Prostate gland (tissue), 2 donors: Measurements from ENCODE around the gene ADAMTS2. TPM values are rescaled to one million over a fixed set of nuclear protein-coding genes. Genes with fewer than 3 reads are reported as not detected.

Experiments
- DNase-seq: peaks from one replicate; pipeline ENCODE4 v3.0.0-alpha.2; 2019; ENCODE audit warnings: low spot score
- H3K27ac ChIP-seq, 2 donors: fragments of 200-600 bp; sonication (generic); 2 replicates each; pipeline ENCODE4 v1.5.1; 2017 to 2019
- H3K27me3 ChIP-seq: fragments of 200-600 bp; sonication (generic); replicated peaks from 2 replicates; pipeline ENCODE4 v1.5.1; 2019; ENCODE audit not compliant: insufficient read depth
- H3K36me3 ChIP-seq, 2 donors: fragments of 200-600 bp; sonication (generic); 1 replicate in 1 of 2; 2 replicates in 1 of 2; pipeline versions ENCODE4 v1.5.1 to v1.8.1; 2017 to 2019
- H3K4me1 ChIP-seq: fragments of 200-600 bp; sonication (generic); replicated peaks from 2 replicates; pipeline ENCODE4 v1.5.1; 2019
- H3K4me3 ChIP-seq, 2 donors: fragments of 200-600 bp; sonication (generic); 2 replicates each; pipeline ENCODE4 v1.5.1; 2017 to 2019
- H3K9me3 ChIP-seq: fragments of 200-600 bp; sonication (generic); 2 replicates; pipeline ENCODE4 v1.5.1; 2017
- POLR2A ChIP-seq: fragments of 450-650 bp; IDR thresholded peaks from one replicate; pipeline ENCODE4 v1.6.1; 2016; ENCODE audit warnings: antibody characterized with exemption, mild to moderate bottlenecking
- POLR2AphosphoS5 ChIP-seq: sonication (generic); formaldehyde crosslinking; IDR thresholded peaks from one replicate; pipeline ENCODE4 v1.6.1; 2017; ENCODE audit warnings: antibody characterized with exemption
- WGBS: methylation state at CpG from one replicate; pipeline ENCODE4 v1.1.5; 2018; 5-methylcytosine and 5-hydroxymethylcytosine counted together
- intact Hi-C: fragments of 100-400 bp; cut with DNase I; formaldehyde crosslinking; loops from one replicate; pipeline ENCODE4 v1.14.2; 2022
- total RNA-seq, 2 donors: library from RNA; depleted of rRNA; stranded (reverse); fragments of >200 nt; gene quantifications; one replicate each; pipeline ENCODE4 v1.1.0, GENCODE V29; 2016
- TF ChIP-seq, protein P1 (sequence below), 4 experiments: fragments of 200-600 bp in 2 of 4; fragments of 450-650 bp in 2 of 4; sonication (generic) in 2 of 4; IDR thresholded peaks; 1 replicate in 3 of 4; 2 replicates in 1 of 4; pipeline ENCODE4 v1.5.1; 2016 to 2019; ENCODE audit warnings: antibody characterized with exemption in 4 of 4, mild to moderate bottlenecking in 2 of 4, moderate library complexity in 2 of 4

The ADAMTS2 gene
- total RNA-seq, 2 donors from 2014 or later = 2.0 to 20.3 TPM

DNA sequence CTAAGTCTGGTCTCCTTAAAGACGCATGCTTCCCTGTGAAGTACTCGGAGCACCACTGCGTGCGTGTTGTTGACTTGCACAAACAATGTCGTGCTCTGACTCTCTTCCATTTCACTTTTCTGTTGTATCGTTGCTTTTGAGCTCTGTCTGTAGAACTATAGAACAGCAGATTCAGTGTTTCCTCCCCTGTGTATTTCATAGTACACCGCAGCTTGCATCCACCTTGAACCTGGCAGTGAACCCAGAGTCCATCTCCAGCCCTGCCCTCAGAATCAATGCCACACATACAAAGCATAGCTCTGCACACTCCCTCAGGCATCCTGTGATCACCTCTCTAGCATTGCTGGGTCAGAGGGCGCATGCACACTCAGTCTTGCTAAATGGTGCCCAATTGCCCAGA, 37.2 kb upstream of the ADAMTS2 start:
- no peak for DNase-seq
- intact Hi-C loops = no loop called here
- Histone ChIP-seq H3K27me3 (no peaks in the 10 kb centered on the region), H3K4me1 (no peaks in the 10 kb centered on the region), H3K4me3 (no peak overlapping the region), H3K36me3 (no peaks in the 10 kb centered on the region), H3K9me3 (no peaks in the 10 kb centered on the region), H3K27ac (no peak overlapping the region)
- 86% methylated on average over 8 of the region's 8 CpGs for WGBS
- TF ChIP-seq, protein P1, sequence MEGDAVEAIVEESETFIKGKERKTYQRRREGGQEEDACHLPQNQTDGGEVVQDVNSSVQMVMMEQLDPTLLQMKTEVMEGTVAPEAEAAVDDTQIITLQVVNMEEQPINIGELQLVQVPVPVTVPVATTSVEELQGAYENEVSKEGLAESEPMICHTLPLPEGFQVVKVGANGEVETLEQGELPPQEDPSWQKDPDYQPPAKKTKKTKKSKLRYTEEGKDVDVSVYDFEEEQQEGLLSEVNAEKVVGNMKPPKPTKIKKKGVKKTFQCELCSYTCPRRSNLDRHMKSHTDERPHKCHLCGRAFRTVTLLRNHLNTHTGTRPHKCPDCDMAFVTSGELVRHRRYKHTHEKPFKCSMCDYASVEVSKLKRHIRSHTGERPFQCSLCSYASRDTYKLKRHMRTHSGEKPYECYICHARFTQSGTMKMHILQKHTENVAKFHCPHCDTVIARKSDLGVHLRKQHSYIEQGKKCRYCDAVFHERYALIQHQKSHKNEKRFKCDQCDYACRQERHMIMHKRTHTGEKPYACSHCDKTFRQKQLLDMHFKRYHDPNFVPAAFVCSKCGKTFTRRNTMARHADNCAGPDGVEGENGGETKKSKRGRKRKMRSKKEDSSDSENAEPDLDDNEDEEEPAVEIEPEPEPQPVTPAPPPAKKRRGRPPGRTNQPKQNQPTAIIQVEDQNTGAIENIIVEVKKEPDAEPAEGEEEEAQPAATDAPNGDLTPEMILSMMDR (IDR thresholded peaks at IDR 0.05) = no peak
- TF ChIP-seq POLR2AphosphoS5 (no peak), POLR2A (no peak)

DNA sequence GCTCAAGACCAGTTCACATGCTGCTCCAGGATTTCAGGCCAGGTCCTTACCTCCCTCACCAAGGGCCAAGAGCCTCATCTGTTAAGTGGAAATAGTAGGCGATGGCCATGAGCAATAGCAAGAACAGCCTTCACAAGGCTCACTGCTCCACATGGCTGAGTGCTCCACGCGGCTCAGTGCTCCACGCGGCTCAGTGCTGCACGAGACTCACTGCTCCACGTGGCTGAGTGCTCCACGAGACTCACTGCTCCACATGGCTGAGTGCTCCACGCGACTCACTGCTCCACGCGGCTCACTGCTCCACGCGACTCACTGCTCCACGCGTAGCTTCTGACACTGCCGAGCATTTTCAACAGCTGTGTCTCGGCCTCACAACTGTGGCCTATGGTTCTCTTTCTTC, 36.4 kb upstream of the ADAMTS2 start:
- Histone ChIP-seq H3K9me3 (no peaks in the 10 kb centered on the region), H3K27ac (no peak overlapping the region), H3K4me1 (no peaks in the 10 kb centered on the region), H3K36me3 (no peaks in the 10 kb centered on the region), H3K27me3 (no peaks in the 10 kb centered on the region), H3K4me3 (no peak overlapping the region)
- 91% methylated on average over 18 of the region's 18 CpGs for WGBS
- DNase-seq = no peak
- TF ChIP-seq POLR2AphosphoS5 (no peak), POLR2A (no peak)
- TF ChIP-seq, protein P1 (IDR thresholded peaks at IDR 0.05) = no peak
- intact Hi-C loops = no loop called here

DNA sequence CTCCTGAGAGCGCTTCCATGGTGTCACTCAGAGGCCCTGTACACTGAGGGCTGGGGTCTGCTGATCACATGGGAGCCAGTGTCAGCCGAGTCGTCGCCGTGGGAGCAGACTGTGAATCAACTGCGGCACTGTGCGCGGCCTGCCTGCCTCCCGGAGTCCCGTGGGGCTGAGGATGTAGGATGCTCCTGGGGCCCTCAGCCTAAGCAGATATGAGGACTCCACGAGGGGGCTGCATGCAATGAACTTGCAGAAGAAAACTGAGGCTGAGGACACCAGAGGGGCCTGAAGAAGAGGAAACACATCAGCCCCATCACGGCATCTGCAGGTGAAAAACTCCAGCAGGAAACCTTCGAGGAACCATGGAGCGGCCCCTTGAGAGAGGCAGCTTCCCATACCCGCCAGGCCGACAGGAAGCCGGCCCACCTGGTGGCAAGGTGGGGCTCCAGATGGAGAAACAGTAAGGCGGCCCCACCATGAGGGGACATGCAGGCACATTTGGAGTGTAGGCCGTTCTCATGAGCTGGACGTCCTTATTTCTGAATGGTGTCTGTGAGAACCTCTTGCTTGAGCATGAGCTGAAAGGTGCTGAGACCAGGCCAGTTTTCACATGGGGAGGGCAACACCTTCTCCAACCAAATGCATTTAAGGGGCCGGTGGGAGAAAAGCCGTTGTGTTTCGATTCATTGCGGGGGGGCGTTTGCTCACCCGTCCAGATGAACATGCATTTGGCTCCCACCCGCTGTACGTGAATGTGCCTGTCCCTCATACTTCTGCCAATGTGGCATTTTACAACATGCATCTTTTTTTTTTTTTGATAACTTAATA, 35.2 kb upstream of the ADAMTS2 start:
- intact Hi-C loops = no loop called here
- H3K36me3 ChIP-seq = no peaks in the 10 kb centered on the region
- DNase-seq = no peak
- 85% methylated on average over 27 of the region's 28 CpGs for WGBS
- H3K27me3 ChIP-seq = no peaks in the 10 kb centered on the region
- TF ChIP-seq POLR2A = no peak
- no peak for TF ChIP-seq POLR2AphosphoS5
- TF ChIP-seq, protein P1 (IDR thresholded peaks at IDR 0.05) = no peak
- H3K27ac ChIP-seq = no peak overlapping the region
- H3K4me1 ChIP-seq = no peaks in the 10 kb centered on the region
- H3K4me3 ChIP-seq = no peak overlapping the region
- H3K9me3 ChIP-seq = no peaks in the 10 kb centered on the region

DNA sequence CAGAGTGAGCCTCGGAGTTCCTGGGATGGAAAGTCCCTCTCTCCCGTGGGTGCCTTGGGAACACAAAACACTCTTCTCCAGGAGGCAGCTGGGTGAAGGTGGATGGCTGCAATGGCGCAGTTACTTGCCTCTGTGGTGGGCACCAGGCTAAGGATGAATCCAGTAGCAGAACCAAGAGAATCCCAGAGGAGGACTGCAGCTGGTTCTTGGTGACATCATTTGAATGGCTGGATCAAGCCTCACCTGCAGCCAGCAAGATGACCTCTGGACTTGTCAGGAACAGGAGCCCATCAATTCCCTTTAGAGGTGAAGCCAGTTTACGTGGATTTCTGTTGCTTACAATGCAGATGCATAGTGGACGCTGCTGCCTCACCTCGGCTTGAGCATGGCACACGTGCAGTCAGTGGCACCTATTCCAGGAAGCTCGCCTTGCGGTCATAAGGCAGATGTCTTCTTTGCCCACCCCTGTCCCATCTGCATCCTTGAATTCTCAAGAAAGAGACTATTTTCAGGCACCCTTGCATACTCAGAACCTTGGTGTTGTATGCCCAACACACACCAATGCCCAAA, 34.1 kb upstream of the ADAMTS2 start:
- WGBS = 87% methylated on average over 9 of the region's 9 CpGs
- DNase-seq = no peak

More for the DNA sequence above, 34.1 kb upstream of the ADAMTS2 start:
- intact Hi-C loops = no loop called here
- no peaks in the 10 kb centered on the region for H3K36me3 ChIP-seq
- H3K4me1 ChIP-seq = no peaks in the 10 kb centered on the region
- H3K27me3 ChIP-seq = no peaks in the 10 kb centered on the region
- H3K27ac ChIP-seq = no peak overlapping the region
- H3K4me3 ChIP-seq = no peak overlapping the region
- no peaks in the 10 kb centered on the region for H3K9me3 ChIP-seq
- TF ChIP-seq POLR2AphosphoS5 (no peak), POLR2A (no peak)
- TF ChIP-seq, protein P1 (IDR thresholded peaks at IDR 0.05) = no peak
